Tibial nerve (tissue), 4 donors: Measurements from ENCODE around the gene TOM1L2. TPM values are rescaled to one million over a fixed set of nuclear protein-coding genes. Genes with fewer than 3 reads are reported as not detected.

Experiments used
- DNase-seq, 2 donors: peaks; one replicate each; pipeline ENCODE4 v3.0.0-alpha.2; 2019; ENCODE audit warnings: low spot score in 2 of 2
- H3K27ac ChIP-seq, 4 donors: fragments of 200-600 bp; sonication (generic) in 3 of 4; one replicate each; pipeline ENCODE4 v1.5.1; 2017 to 2019; ENCODE audit warnings: mild to moderate bottlenecking in 1 of 4
- H3K27me3 ChIP-seq, 2 donors: fragments of 200-600 bp; sonication (generic) in 1 of 2; one replicate each; pipeline versions ENCODE4 v1.5.1 to v1.6.0; 2017 to 2019
- H3K36me3 ChIP-seq, 3 donors: fragments of 200-600 bp; sonication (generic); one replicate each; pipeline ENCODE4 v1.5.1; 2018 to 2019
- H3K4me1 ChIP-seq, 4 donors: fragments of 200-600 bp; sonication (generic) in 3 of 4; one replicate each; pipeline ENCODE4 v1.5.1; 2017 to 2019
- H3K4me3 ChIP-seq, 4 donors: fragments of 200-600 bp; sonication (generic) in 3 of 4; one replicate each; pipeline ENCODE4 v1.5.1; 2017 to 2019; ENCODE audit warnings: mild to moderate bottlenecking in 1 of 4, moderate library complexity in 1 of 4
- H3K9me3 ChIP-seq, 4 donors: fragments of 200-600 bp; sonication (generic) in 3 of 4; one replicate each; pipeline ENCODE4 v1.5.1; 2017 to 2019
- CTCF ChIP-seq, 5 experiments: fragments of 200-600 bp in 3 of 5; fragments of 450-650 bp in 2 of 5; sonication (generic) in 3 of 5; IDR thresholded peaks; one replicate each; pipeline ENCODE4 v1.5.1; 2016 to 2019; ENCODE audit warnings: antibody characterized with exemption in 5 of 5, mild to moderate bottlenecking in 3 of 5, moderate library complexity in 2 of 5
- EP300 ChIP-seq, 2 donors: sonication (generic); formaldehyde crosslinking; IDR thresholded peaks; one replicate each; pipeline ENCODE4 v1.6.1; 2017; ENCODE audit warnings: antibody characterized with exemption in 2 of 2, mild to moderate bottlenecking in 1 of 2
- POLR2A ChIP-seq, 2 donors: fragments of 450-650 bp; IDR thresholded peaks; one replicate each; pipeline ENCODE4 v1.6.1; 2017; ENCODE audit warnings: antibody characterized with exemption in 2 of 2, mild to moderate bottlenecking in 2 of 2, moderate library complexity in 2 of 2
- WGBS, 2 donors: methylation state at CpG; one replicate each; pipeline ENCODE4 v1.1.5; 2018; 5-methylcytosine and 5-hydroxymethylcytosine counted together
- total RNA-seq, 4 donors: library from RNA; depleted of rRNA; stranded (reverse); fragments of >200 nt; gene quantifications; one replicate each; pipeline ENCODE4 v1.1.0, GENCODE V29; 2016

Gene TOM1L2
- total RNA-seq, 4 donors from 2014 or later: 83.4 to 109 (median 96.8) TPM

- H3K27ac ChIP-seq: no peak overlapping the region
- peaks cover 6 to 70% (median 40%) of the 10 kb centered on the region in 4 donors for H3K4me1 ChIP-seq
- TF ChIP-seq EP300 (IDR thresholded peaks at IDR 0.05) (no peak), CTCF (IDR thresholded peaks at IDR 0.05) (no peak), POLR2A (IDR thresholded peaks at IDR 0.05) (no peak)
- no peaks in the 10 kb centered on the region for H3K27me3 ChIP-seq
- H3K36me3 ChIP-seq: peaks cover 0 to 30% (median 2%) of the 10 kb centered on the region in 3 donors
- H3K9me3 ChIP-seq: no peaks in the 10 kb centered on the region
- no peak for DNase-seq
- H3K4me3 ChIP-seq: no peak overlapping the region
- WGBS, 2 donors: 64 to 76% methylated on average over 4 of the region's 4 CpGs
These were observed 69.3 kb downstream of the TOM1L2 start for GRCh38 chr17:17902877-17903276.

GRCh38 chr17:17902376-17902775, 69.8 kb downstream of the TOM1L2 start:
- Histone ChIP-seq H3K36me3 (peaks cover 0 to 30% (median 2%) of the 10 kb centered on the region in 3 donors), H3K4me1 (peaks cover 6 to 70% (median 39%) of the 10 kb centered on the region in 4 donors), H3K4me3 (no peak overlapping the region), H3K27me3 (no peaks in the 10 kb centered on the region), H3K9me3 (no peaks in the 10 kb centered on the region), H3K27ac (peak overlapping the region in 1 of 4 donors; percentile 86)
- TF ChIP-seq POLR2A (IDR thresholded peaks at IDR 0.05): no peak
- no peak for TF ChIP-seq CTCF (IDR thresholded peaks at IDR 0.05)
- no peak for TF ChIP-seq EP300 (IDR thresholded peaks at IDR 0.05)
- DNase-seq: no peak
- 89 to 96% methylated on average over 3 of the region's 3 CpGs for WGBS, 2 donors

- DNase-seq: peak; percentile 85 to 94
- 6 to 12% methylated on average over 7 of the region's 7 CpGs for WGBS, 2 donors
- peak; percentile 62 to 91 for TF ChIP-seq EP300 (IDR thresholded peaks at IDR 0.05)
- peak in 1 of 5 experiments; percentile 24 for TF ChIP-seq CTCF (IDR thresholded peaks at IDR 0.05)
- TF ChIP-seq POLR2A (IDR thresholded peaks at IDR 0.05): no peak
- Histone ChIP-seq H3K27ac (peak overlapping the region; percentile 52 to 86 (median 68)), H3K36me3 (peaks cover 0 to 31% (median 2%) of the 10 kb centered on the region in 3 donors), H3K4me1 (peaks cover 6 to 71% (median 33%) of the 10 kb centered on the region in 4 donors), H3K27me3 (no peaks in the 10 kb centered on the region), H3K4me3 (no peak overlapping the region), H3K9me3 (no peaks in the 10 kb centered on the region)
These were observed 71.3 kb downstream of the TOM1L2 start for GRCh38 chr17:17900615-17901520.

- H3K4me3 ChIP-seq: no peak overlapping the region
- peaks cover 0 to 33% (median 2%) of the 10 kb centered on the region in 3 donors for H3K36me3 ChIP-seq
- no peaks in the 10 kb centered on the region for H3K9me3 ChIP-seq
- H3K27me3 ChIP-seq: no peaks in the 10 kb centered on the region
- no peak for DNase-seq
- 24 to 34% methylated on average over 3 of the region's 3 CpGs for WGBS, 2 donors
- H3K27ac ChIP-seq: peak overlapping the region in 3 of 4 donors; percentile 30 to 75 (median 67)
- TF ChIP-seq EP300 (IDR thresholded peaks at IDR 0.05) (no peak), CTCF (IDR thresholded peaks at IDR 0.05) (no peak), POLR2A (IDR thresholded peaks at IDR 0.05) (no peak)
- H3K4me1 ChIP-seq: peaks cover 6 to 75% (median 33%) of the 10 kb centered on the region in 4 donors
These were observed 72.7 kb downstream of the TOM1L2 start for GRCh38 chr17:17899486-17899885.

- Histone ChIP-seq H3K4me1 (peaks cover 6 to 71% (median 33%) of the 10 kb centered on the region in 4 donors), H3K27ac (peak overlapping the region in 1 of 4 donors; percentile 75), H3K9me3 (no peaks in the 10 kb centered on the region), H3K36me3 (peaks cover 0 to 36% (median 2%) of the 10 kb centered on the region in 3 donors), H3K27me3 (no peaks in the 10 kb centered on the region), H3K4me3 (no peak overlapping the region)
- TF ChIP-seq CTCF (IDR thresholded peaks at IDR 0.05): no peak
- no peak for DNase-seq
- WGBS, 2 donors: 95 to 97% methylated on average over 2 of the region's 2 CpGs
These were observed 73.5 kb downstream of the TOM1L2 start for GRCh38 chr17:17898673-17899072.
